BLaER1 treated with 17β-estradiol and CSF1 and Interleukin-3, amounts not matched to agents 10 nM and 100 nM (cell line): ENCODE data around the gene SH3PXD2A.

Source experiments
- H3K27ac ChIP-seq, 11 experiments: shearing (Covaris generic); formaldehyde crosslinking; 2 replicates each; pipeline ENCODE4 v1.8.1; 2022
- H3K27me3 ChIP-seq, 11 experiments: shearing (Covaris generic); formaldehyde crosslinking; 2 replicates each; pipeline ENCODE4 v1.8.1; 2022
- H3K36me3 ChIP-seq, 11 experiments: shearing (Covaris generic); formaldehyde crosslinking; 2 replicates each; pipeline ENCODE4 v1.8.1; 2022
- H3K4me1 ChIP-seq, 10 experiments: shearing (Covaris generic); formaldehyde crosslinking; 2 replicates each; pipeline ENCODE4 v1.8.1; 2022
- H3K4me2 ChIP-seq, 11 experiments: shearing (Covaris generic); formaldehyde crosslinking; 2 replicates each; pipeline ENCODE4 v1.8.1; 2022
- H3K4me3 ChIP-seq, 10 experiments: shearing (Covaris generic); formaldehyde crosslinking; 2 replicates each; pipeline ENCODE4 v1.8.1; 2022
- H3K9ac ChIP-seq, 11 experiments: shearing (Covaris generic); formaldehyde crosslinking; 2 replicates each; pipeline ENCODE4 v1.8.1; 2022
- H3K9me3 ChIP-seq, 11 experiments: shearing (Covaris generic); formaldehyde crosslinking; replicated peaks in 1 of 11; 2 replicates each; pipeline ENCODE4 v1.8.1; 2022
- H4K20me1 ChIP-seq, 11 experiments: shearing (Covaris generic); formaldehyde crosslinking; 2 replicates each; pipeline ENCODE4 v1.8.1; 2022
- Cebpa-rat ChIP-seq, 11 experiments: shearing (Covaris generic); IDR thresholded peaks; 2 replicates each; pipeline ENCODE4 v1.8.1; 2022

SH3PXD2A gene

DNA sequence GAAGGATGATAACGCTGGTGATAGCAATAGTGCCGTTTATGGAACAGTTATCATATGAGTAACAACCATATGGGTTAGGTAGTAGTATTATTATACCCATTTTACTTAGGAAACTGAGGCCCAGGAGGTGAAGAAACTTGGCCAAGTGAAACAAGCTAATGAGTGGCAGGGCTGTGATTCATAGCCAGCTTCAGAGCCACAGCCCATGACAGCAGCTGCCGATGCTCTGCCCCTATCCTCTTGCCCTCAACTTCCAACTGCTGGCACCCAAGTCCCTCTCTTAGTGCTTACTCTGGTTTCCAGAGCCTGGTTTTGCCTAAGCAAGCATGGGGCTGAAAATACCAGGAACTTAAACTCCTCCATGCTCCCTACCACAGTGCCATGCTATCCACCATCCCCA, 12.3 kb downstream of the SH3PXD2A start:
- Histone ChIP-seq H3K9ac (peak overlapping the region in 1 of 11 experiments; percentile 7; a peak in 1 of 22 replicates), H3K27ac (peak overlapping the region in 7 of 11 experiments; percentile 9 to 80 (median 32); a peak in 8 of 22 replicates), H3K36me3 (peaks cover 0 to 9% (median 4%) of the 10 kb centered on the region in 11 experiments; a peak in 3 of 22 replicates), H3K27me3 (no peaks in the 10 kb centered on the region), H3K4me3 (no peak overlapping the region), H3K9me3 (no peaks in the 10 kb centered on the region), H4K20me1 (peaks cover 0 to 82% (median 33%) of the 10 kb centered on the region in 11 experiments; a peak in 19 of 22 replicates), H3K4me1 (peaks cover 89 to 99% (median 95%) of the 10 kb centered on the region in 10 experiments), H3K4me2 (peak overlapping the region; percentile 83 to 96 (median 91))
- TF ChIP-seq Cebpa-rat (IDR thresholded peaks at IDR 0.05): no peak

GRCh38 chr10:103842605-103843004, 12.8 kb downstream of the SH3PXD2A start:
- Histone ChIP-seq H3K4me2 (peak overlapping the region in 10 of 11 experiments; percentile 9 to 96 (median 92); a peak in 10 of 22 replicates), H3K4me3 (no peak overlapping the region), H3K27ac (peak overlapping the region in 1 of 11 experiments; percentile 9; a peak in 1 of 22 replicates), H3K9me3 (no peaks in the 10 kb centered on the region), H3K36me3 (peaks cover 0 to 9% (median 4%) of the 10 kb centered on the region in 11 experiments; a peak in 3 of 22 replicates), H4K20me1 (peaks cover 0 to 82% (median 30%) of the 10 kb centered on the region in 11 experiments; a peak in 19 of 22 replicates), H3K27me3 (no peaks in the 10 kb centered on the region), H3K4me1 (peaks cover 89 to 99% (median 95%) of the 10 kb centered on the region in 10 experiments), H3K9ac (no peak overlapping the region)
- no peak for TF ChIP-seq Cebpa-rat (IDR thresholded peaks at IDR 0.05)

- H4K20me1 ChIP-seq: peaks cover 0 to 81% (median 24%) of the 10 kb centered on the region in 11 experiments; a peak in 19 of 22 replicates
- H3K27me3 ChIP-seq: no peaks in the 10 kb centered on the region
- H3K27ac ChIP-seq: peak overlapping the region in 9 of 11 experiments; percentile 20 to 86 (median 47); a peak in 17 of 22 replicates
- TF ChIP-seq Cebpa-rat (IDR thresholded peaks at IDR 0.05): no peak
- peak overlapping the region in 3 of 11 experiments; percentile 6 to 10 (median 8); a peak in 3 of 22 replicates for H3K9ac ChIP-seq
- H3K36me3 ChIP-seq: peaks cover 0 to 9% (median 4%) of the 10 kb centered on the region in 11 experiments; a peak in 3 of 22 replicates
- no peaks in the 10 kb centered on the region for H3K9me3 ChIP-seq
- H3K4me2 ChIP-seq: peak overlapping the region; percentile 74 to 98 (median 95)
- H3K4me3 ChIP-seq: no peak overlapping the region
- peaks cover 89 to 99% (median 96%) of the 10 kb centered on the region in 10 experiments for H3K4me1 ChIP-seq
Observed at GRCh38 chr10:103841519-103841918, 13.9 kb downstream of the SH3PXD2A start.

DNA sequence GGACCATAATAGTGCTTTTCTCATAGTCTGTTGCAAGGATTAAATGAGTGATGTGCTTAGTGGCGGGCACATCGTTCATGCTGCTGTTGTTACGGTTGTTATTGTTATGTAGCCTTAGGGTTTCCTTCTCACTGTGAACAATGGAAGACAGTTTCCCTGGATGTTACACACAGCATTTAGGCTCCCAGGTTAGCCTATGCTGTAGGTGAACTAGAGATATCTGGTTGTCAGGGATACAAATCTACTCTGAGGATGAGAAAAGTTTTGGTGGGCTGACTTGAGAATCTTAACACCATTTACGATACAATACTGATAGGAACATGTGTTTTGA, 14.7 kb downstream of the SH3PXD2A start:
- Histone ChIP-seq H3K9me3 (no peaks in the 10 kb centered on the region), H3K4me2 (peak overlapping the region; percentile 74 to 98 (median 95)), H3K27me3 (no peaks in the 10 kb centered on the region), H4K20me1 (peaks cover 0 to 80% (median 24%) of the 10 kb centered on the region in 11 experiments; a peak in 16 of 22 replicates), H3K27ac (peak overlapping the region in 9 of 11 experiments; percentile 41 to 86 (median 47); a peak in 16 of 22 replicates), H3K9ac (peak overlapping the region in 10 of 11 experiments; percentile 7 to 51 (median 27); a peak in 8 of 22 replicates), H3K4me3 (no peak overlapping the region), H3K4me1 (peaks cover 89 to 99% (median 96%) of the 10 kb centered on the region in 10 experiments), H3K36me3 (peaks cover 0 to 9% (median 4%) of the 10 kb centered on the region in 11 experiments; a peak in 3 of 22 replicates)
- no peak for TF ChIP-seq Cebpa-rat (IDR thresholded peaks at IDR 0.05)

DNA sequence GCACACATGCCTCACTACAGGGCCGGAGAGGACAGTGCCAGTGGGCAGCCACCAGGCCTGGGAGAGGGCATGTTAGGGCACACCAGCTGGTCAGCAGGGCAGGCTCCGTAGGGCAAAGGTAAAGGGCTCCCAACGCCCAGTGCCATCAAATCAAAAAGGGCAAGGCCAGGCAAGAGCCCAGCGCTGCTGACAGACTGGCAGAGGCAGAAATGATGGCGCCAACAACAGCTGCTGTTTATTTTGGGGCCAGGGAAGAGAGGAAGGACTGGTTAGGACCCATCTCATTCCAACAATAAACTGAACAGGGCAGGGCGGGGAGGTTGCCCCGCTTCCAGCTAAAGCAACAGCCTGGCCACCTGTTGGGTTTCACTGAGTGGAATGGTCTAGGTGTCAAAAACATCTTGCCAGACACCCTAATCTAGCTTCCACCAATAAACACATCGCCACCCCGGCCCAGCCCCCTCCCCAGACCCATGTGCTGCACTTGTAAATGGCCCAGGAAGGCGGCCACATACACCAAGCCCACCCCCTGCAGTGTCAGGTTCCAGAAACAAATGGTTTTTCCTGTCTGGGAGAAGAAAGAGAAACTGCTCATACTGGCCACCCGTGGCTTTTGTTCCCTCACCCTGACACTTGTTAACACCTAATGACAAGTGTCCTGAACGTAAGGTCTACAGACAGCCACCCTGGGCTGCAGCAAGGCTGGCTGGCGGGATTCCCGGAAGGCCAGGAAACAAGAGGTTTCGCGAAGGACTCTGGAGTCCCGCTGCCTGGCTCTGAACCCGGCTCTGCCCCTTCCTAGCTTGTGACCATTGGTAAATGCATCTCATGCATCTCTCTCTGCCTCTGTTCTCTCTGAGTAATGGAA, 15.3 kb downstream of the SH3PXD2A start:
- Histone ChIP-seq H3K27me3 (no peaks in the 10 kb centered on the region), H3K4me2 (peak overlapping the region; percentile 74 to 98 (median 95)), H3K9me3 (no peaks in the 10 kb centered on the region), H3K36me3 (peaks cover 0 to 9% (median 4%) of the 10 kb centered on the region in 11 experiments; a peak in 3 of 22 replicates), H3K27ac (peak overlapping the region in 9 of 11 experiments; percentile 41 to 86 (median 47); a peak in 18 of 22 replicates), H3K9ac (peak overlapping the region in 9 of 11 experiments; percentile 7 to 51 (median 31); a peak in 11 of 22 replicates), H3K4me3 (no peak overlapping the region; a peak in 1 of 20 replicates), H4K20me1 (peaks cover 0 to 80% (median 24%) of the 10 kb centered on the region in 11 experiments; a peak in 14 of 22 replicates), H3K4me1 (peaks cover 89 to 99% (median 96%) of the 10 kb centered on the region in 10 experiments)
- no peak for TF ChIP-seq Cebpa-rat (IDR thresholded peaks at IDR 0.05)

- Histone ChIP-seq H3K36me3 (peaks cover 0 to 9% (median 2%) of the 10 kb centered on the region in 11 experiments; a peak in 3 of 22 replicates), H4K20me1 (peaks cover 0 to 80% (median 24%) of the 10 kb centered on the region in 11 experiments; a peak in 14 of 22 replicates), H3K9me3 (no peaks in the 10 kb centered on the region), H3K4me1 (peaks cover 89 to 99% (median 96%) of the 10 kb centered on the region in 10 experiments), H3K9ac (peak overlapping the region in 8 of 11 experiments; percentile 8 to 51 (median 32); a peak in 9 of 22 replicates), H3K27ac (peak overlapping the region in 9 of 11 experiments; percentile 41 to 95 (median 58); a peak in 18 of 22 replicates), H3K4me3 (no peak overlapping the region; a peak in 1 of 20 replicates), H3K4me2 (peak overlapping the region; percentile 82 to 98 (median 95)), H3K27me3 (no peaks in the 10 kb centered on the region)
- TF ChIP-seq Cebpa-rat (IDR thresholded peaks at IDR 0.05): no peak
Observed at GRCh38 chr10:103839519-103839871, 15.9 kb downstream of the SH3PXD2A start.

DNA sequence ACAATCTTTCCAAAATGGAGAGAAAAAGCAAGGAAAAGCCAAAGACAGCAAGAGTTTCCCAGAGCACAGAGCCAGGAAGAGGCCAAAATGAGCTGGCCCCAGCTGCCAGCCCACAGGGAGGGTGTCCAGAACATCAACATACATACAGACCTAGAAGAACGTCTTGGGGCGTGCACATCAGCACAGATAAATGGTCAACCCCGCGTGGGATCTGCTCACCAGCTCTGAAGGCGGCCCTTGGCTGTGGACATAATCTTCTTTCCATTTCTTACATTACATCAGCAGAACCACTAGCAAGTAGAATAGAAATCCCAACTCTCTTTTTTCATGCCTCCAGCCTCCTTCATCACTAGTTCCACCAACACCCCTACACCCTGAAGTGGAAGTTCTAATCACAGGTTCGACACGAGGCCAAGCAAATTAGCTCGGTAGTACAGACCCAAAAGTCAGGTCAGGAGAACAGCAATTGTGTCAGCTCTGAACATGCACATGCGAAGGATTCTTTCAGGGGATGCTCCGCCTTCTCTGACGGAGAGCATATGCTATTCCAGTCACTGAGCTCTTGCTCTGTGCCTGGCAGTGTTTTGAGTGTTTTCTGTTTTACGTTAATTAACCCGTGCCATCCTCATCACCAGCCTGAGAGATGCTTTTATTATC, 16.4 kb downstream of the SH3PXD2A start:
- Histone ChIP-seq H3K4me1 (peaks cover 89 to 99% (median 96%) of the 10 kb centered on the region in 10 experiments), H3K4me2 (peak overlapping the region; percentile 87 to 98 (median 95)), H3K36me3 (peaks cover 0 to 9% (median 0%) of the 10 kb centered on the region in 11 experiments; a peak in 2 of 22 replicates), H3K9ac (peak overlapping the region in 8 of 11 experiments; percentile 13 to 77 (median 73); a peak in 13 of 22 replicates), H4K20me1 (peaks cover 0 to 76% (median 20%) of the 10 kb centered on the region in 11 experiments; a peak in 14 of 22 replicates), H3K9me3 (no peaks in the 10 kb centered on the region), H3K4me3 (no peak overlapping the region), H3K27ac (peak overlapping the region; percentile 3 to 98 (median 86); a peak in 20 of 22 replicates), H3K27me3 (no peaks in the 10 kb centered on the region)
- TF ChIP-seq Cebpa-rat (IDR thresholded peaks at IDR 0.05): no peak

- H3K9ac ChIP-seq: peak overlapping the region in 10 of 11 experiments; percentile 38 to 77 (median 72); a peak in 16 of 22 replicates
- H3K4me3 ChIP-seq: peak overlapping the region in 6 of 10 experiments; percentile 2 to 38 (median 17); a peak in 7 of 20 replicates
- peaks cover 0 to 66% (median 20%) of the 10 kb centered on the region in 11 experiments; a peak in 13 of 22 replicates for H4K20me1 ChIP-seq
- H3K4me2 ChIP-seq: peak overlapping the region; percentile 87 to 98 (median 95)
- peaks cover under 1 to 2% (median 1%) of the 10 kb centered on the region in 11 experiments; a peak in 20 of 22 replicates for H3K9me3 ChIP-seq
- no peaks in the 10 kb centered on the region for H3K27me3 ChIP-seq
- peak overlapping the region in 10 of 11 experiments; percentile 30 to 98 (median 87); a peak in 19 of 22 replicates for H3K27ac ChIP-seq
- H3K36me3 ChIP-seq: peaks cover 0 to 7% (median under 1%) of the 10 kb centered on the region in 11 experiments; a peak in 4 of 22 replicates
- H3K4me1 ChIP-seq: peaks cover 85 to 99% (median 95%) of the 10 kb centered on the region in 10 experiments
- no peak for TF ChIP-seq Cebpa-rat (IDR thresholded peaks at IDR 0.05)
Observed at GRCh38 chr10:103838070-103838395, 17.3 kb downstream of the SH3PXD2A start.
